NCI-H1694 (cell line): ENCODE measurements around the gene STRIP1.

ENCODE experiments used
- DNase-seq: peaks from one replicate; lab custom pipeline; 2025; lab: John Stamatoyannopoulos, UW

The STRIP1 gene

DNA sequence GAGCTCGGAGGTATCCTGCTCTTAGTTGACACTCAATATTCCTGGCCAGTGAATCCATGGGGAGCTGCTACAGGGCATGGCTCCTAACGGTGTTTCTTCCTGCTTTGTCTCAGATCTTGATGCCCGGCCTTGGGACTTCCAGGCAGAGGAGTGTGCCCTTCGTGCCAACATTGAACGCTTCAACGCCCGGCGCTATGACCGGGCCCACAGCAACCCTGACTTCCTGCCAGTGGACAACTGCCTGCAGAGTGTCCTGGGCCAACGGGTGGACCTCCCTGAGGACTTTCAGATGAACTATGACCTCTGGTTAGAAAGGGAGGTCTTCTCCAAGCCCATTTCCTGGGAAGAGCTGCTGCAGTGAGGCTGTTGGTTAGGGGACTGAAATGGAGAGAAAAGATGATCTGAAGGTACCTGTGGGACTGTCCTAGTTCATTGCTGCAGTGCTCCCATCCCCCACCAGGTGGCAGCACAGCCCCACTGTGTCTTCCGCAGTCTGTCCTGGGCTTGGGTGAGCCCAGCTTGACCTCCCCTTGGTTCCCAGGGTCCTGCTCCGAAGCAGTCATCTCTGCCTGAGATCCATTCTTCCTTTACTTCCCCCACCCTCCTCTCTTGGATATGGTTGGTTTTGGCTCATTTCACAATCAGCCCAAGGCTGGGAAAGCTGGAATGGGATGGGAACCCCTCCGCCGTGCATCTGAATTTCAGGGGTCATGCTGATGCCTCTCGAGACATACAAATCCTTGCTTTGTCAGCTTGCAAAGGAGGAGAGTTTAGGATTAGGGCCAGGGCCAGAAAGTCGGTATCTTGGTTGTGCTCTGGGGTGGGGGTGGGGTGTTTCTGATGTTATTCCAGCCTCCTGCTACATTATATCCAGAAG, 19.4 kb downstream of the STRIP1 start:
- peak; percentile 36 for DNase-seq

DNA sequence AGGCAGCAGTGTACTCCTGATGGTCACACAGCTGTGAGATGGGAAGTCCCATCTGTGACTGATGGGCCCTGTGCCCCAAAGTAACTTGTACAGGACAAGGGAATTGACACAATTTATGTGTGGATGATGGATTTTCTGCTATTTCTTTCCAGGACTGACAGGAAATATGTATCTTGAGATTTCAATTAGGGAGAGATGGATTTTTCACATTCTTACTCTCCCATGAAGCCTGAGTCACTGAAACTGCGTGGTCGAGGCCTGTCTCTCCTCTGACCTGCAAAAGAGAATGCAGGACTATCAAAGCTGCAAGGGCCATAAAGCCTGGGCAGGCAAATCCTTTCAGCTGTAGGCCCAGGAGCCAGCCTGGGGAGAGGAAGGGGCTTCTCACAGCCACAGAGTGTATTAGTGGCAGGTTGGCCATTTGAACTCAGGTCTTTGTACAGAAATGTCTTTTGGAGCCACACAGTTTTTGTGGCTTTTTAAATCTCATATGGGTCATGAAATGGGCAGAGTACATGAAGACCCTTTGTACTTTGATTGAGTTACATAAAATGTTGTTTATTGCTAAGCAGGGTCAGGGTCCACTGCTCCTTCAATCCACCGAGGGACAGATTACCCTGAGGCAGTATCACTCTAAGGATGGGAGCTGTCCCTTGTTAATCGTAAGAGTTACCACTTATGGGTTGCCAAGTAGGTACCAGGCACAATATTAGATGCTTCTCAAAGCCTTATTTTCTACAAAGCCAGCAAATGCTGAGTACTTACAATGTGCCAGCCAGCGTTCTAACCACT, 21.3 kb downstream of the STRIP1 start:
- DNase-seq = no peak

DNA sequence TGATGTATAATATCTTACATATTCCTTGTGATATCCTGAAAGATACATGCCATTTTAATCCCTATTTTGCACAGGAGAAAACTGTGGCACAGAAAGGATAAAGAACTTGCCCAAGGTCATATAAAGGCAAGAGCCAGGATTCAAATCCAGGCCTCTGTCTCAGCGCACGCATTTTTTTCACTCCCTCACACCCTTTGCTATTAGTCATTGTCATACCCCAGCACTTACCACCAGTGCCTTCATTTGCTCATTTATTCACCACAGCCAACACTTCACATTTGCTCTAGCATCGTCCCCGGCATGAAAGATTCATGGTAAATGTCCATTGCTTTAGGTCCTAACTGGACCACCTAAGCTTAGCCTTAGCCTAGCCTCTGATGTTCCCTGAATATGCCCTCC, 21.9 kb downstream of the STRIP1 start:
- DNase-seq = no peak

DNA sequence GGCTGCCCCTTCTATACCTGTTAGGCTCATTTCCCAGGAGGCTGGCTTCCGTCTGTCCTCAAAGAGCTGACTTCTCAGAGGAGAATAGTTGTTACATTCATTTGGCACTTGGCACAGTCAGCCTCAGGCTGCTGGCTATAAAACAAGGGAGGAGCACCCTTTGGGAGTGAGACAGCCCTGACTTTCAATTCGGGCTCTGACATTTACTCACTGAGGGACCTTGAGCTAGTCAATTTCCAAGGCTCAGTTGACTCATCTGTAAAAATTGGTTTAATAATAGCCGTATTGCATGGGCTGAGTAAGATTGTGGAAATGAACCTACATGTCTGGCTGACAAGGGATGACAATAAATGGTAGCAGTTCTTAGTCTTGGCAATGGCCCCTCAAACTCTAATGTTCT, 22.4 kb downstream of the STRIP1 start:
- DNase-seq = no peak

DNA sequence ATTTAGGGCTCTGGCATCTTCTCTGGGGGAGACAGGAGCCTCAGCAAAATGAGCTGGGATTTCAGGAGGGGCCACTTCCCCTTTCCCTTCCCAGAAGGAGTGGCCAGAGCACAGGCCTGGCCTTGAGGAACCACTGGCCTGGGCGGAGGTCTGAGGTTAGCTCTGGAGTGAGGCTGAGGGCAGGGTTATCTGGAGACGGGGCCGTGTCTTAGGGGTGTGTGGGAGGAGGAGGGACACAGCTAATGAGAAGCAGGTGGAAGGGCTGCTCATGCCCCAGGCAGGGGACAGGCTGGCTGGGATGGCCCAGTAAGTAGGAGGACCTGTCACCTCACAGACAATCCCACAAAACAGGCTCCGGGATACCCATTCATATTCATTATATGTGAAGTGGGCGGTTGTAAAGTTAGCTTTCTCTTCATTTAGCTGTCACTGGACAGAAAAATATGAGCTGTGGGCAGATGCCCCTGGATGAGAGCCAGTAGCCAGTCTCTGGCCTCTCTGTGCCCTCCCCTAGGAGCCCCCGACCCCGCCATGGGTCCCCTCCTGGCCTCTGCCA, 23.6 kb downstream of the STRIP1 start:
- no peak for DNase-seq

DNA sequence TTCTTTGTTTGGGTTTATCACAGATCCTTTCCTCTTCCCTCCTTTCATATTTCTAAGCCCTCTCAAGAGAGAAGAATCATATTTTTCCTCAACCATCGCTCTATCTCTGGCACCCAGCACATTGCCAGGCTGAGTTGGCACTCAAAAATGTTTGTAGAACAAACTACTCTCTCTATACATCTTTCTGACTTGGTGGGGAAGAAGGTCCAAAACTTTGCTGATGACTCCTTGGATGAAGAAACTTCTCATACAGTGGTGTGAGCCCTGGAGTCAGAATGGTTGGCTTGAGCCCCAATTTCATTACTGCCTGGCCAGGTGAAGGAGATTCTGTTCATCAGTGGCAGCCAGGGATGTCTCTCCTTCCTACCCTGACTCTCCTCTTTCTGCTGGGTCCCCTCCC, 24.2 kb downstream of the STRIP1 start:
- no peak for DNase-seq

DNA sequence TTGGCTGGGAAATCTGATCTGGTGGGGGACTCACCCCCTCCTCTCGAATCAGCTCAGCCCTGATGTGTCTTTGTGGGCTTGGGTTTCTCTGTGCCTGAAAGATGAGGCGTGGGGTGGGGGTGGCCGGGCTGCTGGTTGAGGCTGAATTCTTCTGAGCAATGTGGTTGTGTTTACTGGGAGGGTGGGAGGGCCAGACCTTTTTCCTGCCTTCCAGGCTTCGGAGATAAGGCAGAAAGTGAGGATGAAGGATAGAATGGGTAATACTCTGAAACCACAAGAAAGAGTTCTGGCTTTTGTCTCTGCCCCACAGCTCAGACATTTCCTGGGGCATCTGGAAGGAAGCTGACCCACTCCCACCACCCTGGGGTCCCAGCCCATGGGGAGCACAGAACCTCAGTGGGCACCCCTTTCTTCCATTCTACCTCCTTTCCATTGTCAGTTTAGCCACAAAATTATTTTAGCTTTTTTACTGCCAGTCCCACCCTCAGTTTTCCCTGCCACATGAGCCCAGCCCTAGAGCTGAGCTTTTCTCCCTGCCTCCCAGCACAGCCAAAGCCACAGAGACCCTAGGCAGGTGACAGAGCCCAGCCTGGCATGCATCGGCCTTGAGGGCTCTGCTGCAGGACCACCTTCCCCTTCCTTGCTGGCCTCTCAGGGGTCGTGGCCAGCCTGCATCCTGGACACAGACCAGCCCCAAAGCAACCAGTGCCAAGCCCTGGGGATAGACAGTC, 24.9 kb downstream of the STRIP1 start:
- DNase-seq = no peak

DNA sequence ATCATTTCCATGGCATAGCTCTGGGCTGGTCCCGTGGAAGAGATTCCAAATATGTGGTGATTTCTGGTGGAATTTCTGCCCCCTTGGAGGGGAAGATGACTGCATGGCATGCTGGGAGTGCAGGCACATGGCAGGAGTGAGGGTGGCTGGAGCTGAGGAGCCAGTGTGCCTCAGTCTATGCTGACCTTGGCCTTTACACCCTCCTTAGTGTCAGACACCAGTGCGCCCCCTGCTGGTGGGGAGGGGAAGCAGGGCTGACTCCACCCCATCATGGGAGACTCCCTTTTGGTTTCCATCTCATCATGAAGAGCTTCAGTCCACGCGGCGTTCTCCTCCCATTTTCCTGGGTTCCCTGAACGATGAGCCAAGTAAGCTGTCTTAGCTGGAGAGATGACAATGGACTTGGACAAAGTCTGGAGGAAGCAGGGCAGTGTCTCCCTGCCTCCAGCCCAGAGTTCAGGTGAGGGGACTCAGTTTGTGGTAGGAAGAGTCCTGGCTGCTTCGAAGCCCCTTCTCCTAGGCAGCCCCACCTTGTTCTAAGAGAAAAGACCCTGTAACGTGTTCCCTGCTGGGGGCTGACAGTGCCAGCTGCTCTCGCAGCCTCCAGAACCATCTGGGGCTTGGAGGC, 25.7 kb downstream of the STRIP1 start:
- peak; percentile 41 for DNase-seq

DNA sequence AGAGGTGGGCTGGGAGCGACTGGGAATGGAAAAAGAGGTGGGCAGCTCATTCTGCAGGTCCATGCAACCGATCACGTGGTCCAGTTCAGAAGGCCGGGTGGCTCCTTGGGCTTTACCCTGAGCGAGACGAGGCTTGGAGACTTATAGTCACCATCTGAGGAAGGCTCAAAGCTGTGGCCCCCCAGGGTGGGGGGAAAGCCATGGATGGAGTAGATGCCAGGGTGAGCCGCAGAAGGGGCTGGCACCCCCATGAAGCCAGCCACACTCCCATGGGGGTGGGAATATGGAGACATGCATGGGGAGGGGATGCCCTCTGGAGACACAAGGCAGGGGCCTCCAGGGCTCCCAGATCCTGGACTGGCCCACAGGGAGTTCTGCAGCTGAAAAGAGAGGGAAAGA, 26.2 kb downstream of the STRIP1 start:
- no peak for DNase-seq

DNA sequence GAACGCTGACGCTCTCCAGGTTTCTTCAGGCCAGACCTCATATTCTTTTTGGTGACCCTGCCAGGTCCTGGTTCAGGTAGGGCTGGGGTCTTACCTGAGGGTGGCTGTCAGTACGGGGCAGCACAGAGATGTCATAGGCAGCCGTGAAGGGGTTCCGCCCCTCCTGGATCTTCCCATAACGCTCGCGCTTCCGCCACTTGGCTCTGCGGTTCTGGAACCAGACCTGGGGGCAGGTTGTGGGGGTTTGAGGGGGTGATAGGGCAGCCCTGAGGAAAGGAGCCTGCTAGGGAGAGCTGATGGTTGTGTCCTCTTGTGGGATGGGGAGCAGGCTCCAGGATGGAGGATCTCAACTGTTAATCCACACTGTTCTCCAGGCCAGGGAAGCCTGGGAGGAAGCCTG, 26.9 kb downstream of the STRIP1 start:
- DNase-seq = no peak

DNA sequence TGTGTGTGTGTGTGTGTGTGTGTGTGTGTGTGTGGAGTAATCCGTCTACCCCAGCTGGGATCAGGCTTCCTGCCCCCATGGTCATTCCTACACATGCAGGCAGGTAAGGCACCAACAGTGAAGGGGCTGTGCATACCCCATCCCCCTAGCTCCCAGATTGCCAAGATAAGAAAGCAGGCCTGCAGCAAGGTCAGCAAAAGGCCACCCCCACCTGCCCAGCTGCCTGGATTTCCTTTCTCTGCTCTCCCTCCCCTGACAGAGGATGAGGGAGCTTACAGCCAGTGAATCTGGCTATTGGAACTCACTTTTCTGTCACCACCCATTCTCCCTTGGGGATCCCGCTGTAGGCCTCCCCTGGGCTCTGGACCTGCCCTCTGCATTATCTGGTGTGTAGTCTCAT, 28.2 kb downstream of the STRIP1 start:
- DNase-seq = no peak

DNA sequence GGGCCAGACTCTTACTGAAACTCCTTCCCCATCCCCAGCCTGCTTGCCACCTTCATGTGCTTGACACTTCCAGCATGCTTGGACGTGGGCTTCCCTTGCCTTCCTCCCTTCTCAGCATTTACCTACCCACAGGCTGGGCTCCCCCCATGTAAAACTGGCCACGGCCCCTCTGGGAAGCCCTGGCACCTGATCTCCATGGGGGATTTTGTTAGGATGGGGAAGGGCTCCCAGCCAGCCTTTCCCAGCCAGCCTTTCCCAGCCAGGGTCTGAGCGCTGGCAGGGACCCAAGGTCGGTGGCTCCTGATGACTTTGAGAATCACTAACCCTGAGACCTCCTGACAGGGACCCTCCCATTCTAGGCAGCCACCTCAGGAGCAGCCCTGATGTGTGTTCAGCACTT, 29.4 kb downstream of the STRIP1 start:
- DNase-seq = no peak

DNA sequence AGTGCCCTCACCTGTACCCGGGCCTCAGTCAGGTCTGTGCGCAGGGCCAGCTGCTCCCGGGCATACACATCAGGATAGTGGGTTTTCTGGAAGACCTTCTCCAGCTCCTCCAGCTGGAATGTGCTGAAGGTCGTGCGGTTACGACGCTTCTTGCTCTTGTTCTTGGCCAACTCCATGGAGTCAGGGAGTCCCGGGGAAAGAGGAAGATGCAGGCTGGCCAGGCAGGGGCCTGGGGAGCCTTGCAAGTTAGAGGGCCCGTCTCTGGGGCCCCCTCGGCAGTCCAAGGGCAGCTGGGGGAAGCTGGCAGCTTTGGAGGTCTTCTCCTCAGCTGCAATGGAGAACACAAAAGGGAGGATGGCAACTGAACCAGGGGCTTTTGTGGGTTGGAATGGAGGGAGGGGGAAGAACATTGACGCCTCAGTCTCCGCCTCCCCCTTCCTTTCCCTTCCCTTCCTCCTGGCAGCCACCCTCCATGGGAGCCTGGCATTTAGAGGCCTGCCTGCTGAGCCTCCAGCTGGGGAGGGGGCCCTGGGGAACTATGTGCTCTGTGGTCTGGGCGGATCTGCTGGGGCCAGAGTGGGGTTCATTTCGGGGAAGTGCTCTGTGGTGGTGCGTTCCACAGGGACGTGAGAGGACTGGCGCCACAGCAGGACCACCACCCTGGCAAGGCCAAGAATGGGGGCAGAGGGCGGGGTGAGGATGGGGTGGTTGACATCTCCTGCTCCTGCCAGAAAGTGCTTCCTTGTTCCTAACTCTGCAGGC, 30.3 kb downstream of the STRIP1 start:
- no peak for DNase-seq

DNA sequence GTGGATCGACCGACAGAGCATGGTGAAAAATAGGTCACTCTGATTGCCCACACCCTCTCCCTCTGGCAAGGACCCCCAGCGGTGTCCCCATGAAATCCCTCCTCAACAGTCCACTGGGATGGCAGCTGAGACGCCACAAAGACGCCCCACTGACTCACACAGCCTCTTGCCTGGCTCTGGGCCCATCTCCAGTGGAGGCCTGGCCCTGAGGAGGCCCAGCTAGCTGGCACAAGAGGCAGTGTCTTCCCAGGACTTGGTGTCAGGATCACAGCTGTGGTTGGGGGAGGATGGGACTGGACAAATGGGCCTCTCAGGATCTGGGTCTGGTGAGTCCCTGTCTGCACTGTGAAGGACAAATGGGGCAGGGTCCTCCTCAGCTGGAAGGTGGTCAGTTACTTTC, 31.4 kb downstream of the STRIP1 start:
- DNase-seq = no peak

DNA sequence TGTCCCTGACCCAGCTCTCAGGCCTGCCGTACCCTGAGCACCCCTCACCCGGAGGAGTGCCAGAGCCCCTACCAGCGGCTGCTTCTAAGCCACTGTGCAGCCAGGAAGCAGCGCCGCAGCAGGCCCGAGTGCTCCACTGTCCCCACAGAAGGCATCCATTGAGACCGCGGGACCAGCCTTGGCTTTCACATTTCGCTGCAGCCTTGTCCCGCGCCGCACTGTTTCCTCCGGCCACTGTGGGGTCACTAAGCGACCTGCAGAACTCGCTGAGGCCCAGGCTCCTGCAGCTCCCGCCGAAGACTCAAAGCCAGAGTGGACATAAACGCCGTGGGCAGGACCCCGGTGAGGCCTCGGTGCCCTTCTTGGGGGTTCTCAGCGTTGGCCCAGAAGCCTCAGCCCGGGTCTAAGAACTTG, 33.1 kb downstream of the STRIP1 start:
- no peak for DNase-seq

DNA sequence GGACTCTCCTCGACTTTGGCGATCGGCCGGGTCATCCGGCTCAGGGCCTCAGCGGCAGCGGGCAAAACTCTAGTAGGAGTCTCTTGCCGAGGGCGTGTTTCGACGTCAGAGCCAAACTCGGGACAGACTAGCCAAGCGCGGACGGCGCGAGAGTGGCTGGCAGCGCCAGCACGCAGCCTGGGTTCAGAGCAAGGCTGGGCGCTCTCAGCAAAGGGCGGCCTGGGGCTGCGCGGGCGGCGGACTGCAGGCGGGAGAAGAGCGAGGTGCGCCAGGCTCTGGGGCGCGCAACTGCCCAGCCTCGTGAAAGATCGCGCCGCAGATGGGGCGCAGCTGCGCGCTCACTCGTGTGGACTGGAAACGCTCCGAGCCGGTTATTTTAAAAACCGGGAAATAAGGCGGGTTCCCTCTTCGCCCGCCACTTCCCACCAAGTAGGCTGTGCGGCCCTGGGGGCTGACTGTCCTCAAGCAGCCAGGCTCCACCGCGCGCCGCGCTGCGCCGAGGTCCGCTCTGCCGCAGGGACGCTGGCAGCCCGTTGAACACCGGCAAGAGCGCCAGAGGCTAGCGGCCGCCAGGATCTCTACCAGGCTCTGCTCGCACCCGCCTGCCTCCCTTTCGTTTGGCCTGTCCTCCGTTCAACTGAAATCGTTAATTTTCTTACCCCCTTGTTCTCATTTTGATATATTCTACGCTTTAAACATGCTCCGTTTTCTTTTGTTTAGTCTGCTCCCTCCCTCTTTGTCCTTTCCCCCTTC, 33.6 kb downstream of the STRIP1 start:
- DNase-seq = no peak

DNA sequence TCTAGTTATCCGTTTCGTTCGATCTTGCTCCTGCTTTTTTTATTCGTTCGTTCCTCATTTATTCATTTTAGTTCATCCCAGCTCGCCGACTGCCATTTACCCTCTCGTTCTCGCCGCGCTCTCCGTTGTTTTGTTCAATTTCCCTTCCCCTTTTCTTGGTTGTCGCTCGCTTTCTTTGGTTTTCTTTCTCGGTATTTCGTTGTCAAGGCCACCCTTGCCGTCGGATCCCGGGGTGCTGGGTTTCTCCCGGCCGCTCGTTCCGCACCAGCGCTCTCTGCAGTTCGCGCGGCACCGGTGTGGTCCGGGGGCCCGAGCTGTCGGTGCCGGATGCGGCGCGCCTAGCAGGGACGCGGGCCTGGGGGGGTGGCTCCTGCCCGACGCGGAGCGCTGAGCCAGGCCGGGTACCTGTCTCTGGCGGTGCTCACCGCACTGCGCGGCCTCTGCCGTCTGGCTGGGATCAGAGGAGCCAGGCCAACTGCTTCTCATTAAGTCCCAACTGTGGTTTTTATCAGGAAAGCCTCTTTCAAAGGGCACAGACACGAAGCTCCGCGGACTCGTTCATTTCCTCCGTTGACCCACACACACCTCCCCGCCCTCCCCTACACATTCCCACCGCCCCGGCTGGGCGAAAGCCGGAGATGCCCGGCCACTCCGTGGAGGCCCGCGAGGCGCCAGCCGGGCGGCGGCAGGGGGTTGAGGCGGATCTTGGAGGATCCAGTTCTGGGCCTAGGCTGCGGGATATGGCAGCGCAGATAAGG, 34.4 kb downstream of the STRIP1 start:
- DNase-seq = no peak

DNA sequence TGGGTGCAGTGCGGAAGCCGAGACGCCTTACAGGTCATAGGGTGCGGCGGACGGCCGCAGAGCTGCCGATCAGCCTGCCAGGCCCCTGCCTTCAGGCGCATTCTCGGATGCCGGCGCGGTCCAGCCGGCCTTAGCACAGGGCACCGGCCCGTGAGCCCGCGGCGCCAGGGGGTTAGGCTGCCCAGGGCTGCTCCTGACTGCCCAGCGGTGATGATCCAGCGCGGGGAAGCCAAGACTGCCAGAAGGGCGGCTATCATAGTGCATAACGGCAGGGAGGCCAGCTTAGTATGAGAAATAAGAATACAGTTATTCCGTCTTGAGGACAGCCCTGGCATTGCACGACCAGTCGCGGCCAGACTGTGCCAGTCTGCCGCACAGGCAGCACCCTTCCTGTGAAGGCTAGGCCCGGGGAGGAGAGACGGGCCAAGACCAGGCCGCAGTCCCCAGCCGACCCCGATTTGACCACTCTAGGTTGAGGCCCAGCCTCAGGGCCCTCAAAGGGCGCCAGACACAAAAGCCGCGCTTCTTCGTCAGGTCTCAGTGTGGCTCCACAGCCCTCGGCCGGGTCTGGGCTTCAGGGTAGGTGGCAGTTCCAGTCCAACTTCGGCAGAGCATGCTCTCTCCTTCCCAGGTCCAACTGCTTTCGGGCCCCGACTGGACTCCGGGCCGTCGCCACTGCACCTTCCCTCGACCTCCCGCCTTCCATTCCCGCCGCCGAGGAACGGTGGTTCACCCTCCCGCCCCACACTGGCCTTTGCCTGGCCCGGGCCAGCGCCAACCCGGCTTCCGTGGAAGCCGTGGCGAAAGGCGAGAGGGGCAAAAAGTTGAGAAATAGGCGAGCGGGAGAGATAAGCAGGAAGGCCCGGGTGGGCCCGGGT, 35.2 kb downstream of the STRIP1 start:
- DNase-seq = no peak

DNA sequence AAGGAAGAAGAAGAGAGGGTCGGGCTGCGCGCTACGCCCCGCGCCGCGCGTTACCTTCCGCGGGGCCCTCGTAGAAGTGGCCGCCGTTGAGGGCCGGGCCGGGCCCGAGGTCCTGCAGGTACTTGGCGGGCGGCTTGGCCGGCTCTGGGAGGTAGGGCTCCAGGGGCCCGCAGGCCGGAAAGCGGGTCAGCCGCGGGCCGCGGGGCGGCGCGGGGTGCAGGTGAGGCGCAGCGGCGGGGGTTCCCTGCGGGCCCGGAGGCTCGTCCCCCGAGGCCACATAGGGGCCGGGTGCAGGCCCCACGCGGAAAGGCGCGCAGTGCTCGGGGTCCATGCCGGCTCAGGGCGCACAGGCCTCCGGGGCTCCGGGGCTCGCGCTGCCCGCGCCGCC, 35.9 kb downstream of the STRIP1 start:
- DNase-seq = no peak
